GM12875 (cell line): ENCODE results near the gene ERN1.

Experiments used
- H3K4me3 ChIP-seq: one replicate; pipeline ENCODE4 v1.5.1; 2011; ENCODE audit warnings: low read depth, low read length, control low read depth
- TF ChIP-seq, protein P1 (sequence below): IDR thresholded peaks from 2 replicates; pipeline ENCODE4 v1.5.1; 2011; ENCODE audit warnings: low read depth, mild to moderate bottlenecking, control low read depth, inconsistent platforms, low read length, moderate library complexity, borderline replicate concordance; ENCODE audit not compliant: insufficient read depth

Gene ERN1

DNA sequence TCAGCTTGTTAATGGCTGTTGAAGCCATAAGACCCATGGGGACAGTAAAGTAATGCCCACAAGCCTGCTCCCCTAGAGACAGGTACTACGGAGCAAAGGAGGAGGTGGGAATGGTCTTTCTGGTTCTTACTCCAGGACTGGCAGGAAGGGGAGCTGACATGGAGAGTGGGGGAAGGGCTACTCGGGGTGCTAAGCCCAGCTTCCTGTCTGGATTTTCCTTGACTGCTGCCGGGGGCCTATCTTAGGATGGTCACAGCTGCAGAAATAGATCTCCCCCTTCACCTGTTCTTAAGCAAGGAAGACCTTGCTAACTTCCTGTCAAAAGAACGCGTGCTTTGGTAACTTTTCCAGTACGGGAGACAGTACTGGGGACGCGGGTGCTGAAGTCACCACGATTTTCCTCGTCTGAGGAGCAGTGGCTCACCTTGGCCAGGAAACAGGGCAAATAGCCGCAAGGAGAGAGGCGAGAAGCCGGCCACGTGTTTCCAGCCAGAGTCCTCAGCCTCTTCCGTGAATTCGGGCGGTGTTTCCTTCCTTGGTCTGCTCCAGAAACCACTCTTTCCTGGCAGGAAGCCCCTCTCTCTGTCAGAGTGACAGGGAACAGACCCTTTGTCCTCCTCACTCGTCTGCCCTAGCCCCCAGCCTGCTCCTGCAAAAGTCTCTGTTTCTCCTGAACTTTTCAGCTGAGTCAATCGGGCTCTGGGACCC lies 132.4 kb downstream of the ERN1 start:
- no peak overlapping the region for H3K4me3 ChIP-seq
- TF ChIP-seq, protein P1, sequence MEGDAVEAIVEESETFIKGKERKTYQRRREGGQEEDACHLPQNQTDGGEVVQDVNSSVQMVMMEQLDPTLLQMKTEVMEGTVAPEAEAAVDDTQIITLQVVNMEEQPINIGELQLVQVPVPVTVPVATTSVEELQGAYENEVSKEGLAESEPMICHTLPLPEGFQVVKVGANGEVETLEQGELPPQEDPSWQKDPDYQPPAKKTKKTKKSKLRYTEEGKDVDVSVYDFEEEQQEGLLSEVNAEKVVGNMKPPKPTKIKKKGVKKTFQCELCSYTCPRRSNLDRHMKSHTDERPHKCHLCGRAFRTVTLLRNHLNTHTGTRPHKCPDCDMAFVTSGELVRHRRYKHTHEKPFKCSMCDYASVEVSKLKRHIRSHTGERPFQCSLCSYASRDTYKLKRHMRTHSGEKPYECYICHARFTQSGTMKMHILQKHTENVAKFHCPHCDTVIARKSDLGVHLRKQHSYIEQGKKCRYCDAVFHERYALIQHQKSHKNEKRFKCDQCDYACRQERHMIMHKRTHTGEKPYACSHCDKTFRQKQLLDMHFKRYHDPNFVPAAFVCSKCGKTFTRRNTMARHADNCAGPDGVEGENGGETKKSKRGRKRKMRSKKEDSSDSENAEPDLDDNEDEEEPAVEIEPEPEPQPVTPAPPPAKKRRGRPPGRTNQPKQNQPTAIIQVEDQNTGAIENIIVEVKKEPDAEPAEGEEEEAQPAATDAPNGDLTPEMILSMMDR = no peak

DNA sequence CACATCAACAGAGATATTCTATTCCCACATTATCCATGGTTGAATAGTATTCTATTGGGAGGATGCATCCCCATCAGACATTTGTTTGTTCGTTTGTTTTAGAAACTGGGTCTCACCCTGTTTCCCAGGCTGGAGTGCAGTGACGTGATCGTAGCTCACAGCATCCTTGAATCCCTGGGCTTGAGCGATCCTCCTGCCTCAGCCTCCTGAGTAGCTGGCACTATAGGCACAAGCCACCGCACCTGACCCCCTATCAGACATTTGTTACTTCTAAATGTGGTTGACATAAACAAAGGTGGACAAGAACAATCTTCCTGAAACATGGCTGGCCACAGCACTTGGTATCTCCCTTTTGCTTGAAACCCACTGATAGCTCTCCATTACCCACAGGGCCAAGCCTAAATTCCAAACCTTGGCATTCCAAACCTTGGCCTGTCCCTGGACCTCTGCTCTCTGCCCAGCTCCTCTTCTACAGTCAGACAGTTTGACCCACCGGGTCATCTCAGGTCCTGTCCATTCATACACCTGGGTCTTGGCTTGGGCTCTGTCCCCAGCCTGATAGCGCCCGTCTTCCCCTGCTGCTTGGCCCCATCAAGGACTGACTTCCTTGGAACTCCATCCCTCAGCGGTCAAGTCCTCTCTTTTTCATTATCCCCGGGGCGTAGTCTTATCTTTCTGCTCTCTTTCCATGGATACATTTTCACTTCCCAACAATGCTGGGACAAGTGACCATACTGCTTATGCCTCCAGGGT lies 133.3 kb downstream of the ERN1 start:
- TF ChIP-seq, protein P1 = no peak
- H3K4me3 ChIP-seq = no peak overlapping the region

DNA sequence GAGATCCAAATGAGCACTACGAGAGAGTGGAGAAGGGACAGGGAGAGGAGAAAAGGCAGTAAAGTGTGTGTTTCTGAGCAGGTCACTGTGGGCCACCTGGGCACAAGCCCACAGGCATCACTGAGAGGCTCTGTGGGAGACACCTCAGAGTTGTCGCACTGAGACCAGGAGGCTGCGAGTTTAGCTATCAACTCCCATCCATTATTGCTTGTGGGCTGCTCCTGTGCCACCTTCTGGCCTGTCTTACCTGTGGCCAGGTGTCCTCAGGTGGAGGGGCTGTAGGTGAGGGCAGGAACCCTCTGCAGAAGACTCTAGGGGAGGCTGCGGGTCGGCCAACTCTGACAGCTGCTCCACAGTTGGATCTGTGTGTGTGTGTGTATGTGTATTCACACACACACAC lies 134.3 kb downstream of the ERN1 start:
- TF ChIP-seq, protein P1 = no peak
- no peak overlapping the region for H3K4me3 ChIP-seq

DNA sequence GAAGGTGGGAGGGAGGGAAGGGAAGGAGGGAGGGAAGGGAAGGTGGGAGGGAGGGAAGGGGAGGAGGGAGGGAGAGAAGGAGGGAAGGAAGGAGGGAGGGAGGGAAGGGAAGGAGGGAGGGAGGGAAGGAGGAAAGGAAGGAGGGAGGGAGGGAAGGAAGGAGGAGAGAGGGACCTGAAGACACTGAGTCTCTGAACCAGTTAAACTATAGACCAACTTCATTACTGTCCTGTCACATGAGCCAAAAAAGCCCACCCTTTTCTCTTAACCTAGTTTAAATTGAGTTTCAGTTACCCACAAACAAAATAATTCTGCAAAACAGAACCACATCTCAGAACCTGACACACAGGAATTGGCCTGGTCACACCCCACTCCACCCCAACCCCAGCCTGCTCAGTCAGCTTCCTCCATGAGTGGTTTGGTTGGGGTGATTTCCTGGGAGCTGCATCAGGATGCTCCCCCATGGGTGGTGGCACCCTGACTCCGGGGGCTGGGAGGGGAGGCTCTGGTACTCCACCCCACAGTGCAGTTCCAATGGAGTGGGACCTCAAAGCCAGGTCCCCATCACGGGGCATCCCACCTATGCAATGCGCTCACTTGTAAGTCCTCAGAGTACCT lies 136.5 kb downstream of the ERN1 start:
- TF ChIP-seq, protein P1 = no peak
- no peak overlapping the region for H3K4me3 ChIP-seq

DNA sequence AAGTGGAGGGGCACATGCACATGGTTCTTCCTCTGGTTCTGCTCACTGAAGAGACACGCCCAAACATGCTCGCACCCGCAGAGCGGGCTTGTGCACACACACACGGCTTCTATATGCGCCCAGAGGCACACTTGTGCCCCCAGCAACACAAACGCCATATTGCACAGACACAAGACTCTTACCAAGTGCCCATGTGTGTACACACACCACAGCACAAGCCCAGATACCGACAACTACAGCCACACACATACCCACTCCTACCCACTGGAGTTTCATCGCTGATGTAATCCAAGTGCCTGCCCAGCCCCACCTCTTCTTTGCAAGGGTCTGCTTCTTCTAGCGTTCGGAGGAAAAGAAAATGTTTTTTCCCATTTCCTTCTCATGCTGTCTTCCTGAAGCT lies 138.3 kb downstream of the ERN1 start:
- TF ChIP-seq, protein P1 = no peak
- H3K4me3 ChIP-seq = no peak overlapping the region

DNA sequence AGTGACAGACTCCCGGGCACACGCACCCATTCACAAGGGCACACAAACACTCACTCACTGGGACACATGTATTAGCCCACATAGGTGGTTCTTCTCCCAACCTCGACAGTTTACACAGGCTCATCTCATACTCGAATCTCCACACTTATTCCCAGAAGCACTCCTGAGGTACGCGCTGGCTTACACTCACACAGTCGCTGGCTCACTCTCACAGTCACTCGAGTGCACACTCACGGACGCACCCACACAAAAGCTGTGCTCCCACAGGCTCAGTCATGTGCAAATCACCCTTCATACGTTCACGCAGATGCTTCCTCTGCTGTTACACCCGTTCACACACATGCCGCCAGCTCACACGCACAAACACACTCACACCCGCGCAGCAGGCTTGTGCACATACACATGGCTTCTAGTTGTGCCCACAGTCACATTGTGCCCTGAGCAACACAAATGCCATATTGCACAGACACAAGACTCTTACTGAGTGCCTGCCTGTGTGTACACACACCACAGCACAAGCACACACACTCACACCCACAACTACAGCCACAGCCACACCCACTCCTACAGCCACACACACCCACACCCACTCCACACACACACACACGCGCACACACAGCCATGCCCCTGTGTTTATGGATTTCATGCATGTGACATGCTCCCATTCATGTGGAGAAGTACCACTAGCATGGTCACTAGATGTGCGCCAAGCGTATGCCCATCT lies 140.2 kb downstream of the ERN1 start:
- no peak overlapping the region for H3K4me3 ChIP-seq
- TF ChIP-seq, protein P1 = no peak
